Activated CD4-positive, alpha-beta memory T cell treated with anti-CD3 and anti-CD28 coated beads for 36 hours (primary cell): ENCODE results near the gene IMP4. TPM values are rescaled to one million over a fixed set of nuclear protein-coding genes. Genes with fewer than 3 reads are reported as not detected.
A peak's percentile ranks its signal among the peaks of the same experiment; 100 is the strongest.

Experiments
- CTCF ChIA-PET: fragments of 350-600 bp; sonication (Branson Sonifier 250); formaldehyde crosslinking; loops from one replicate; lab custom pipeline; 2021; ENCODE audit warnings: antibody characterized with exemption, inconsistent platforms; lab: Charles Lee
- POLR2A ChIA-PET: fragments of 350-600 bp; sonication (Branson Sonifier 250); formaldehyde crosslinking; loops from one replicate; lab custom pipeline; 2021; ENCODE audit warnings: antibody characterized with exemption; lab: Charles Lee
- DNase-seq: peaks from one replicate; pipeline ENCODE4 v3.0.0-alpha.2; 2020
- H3K27ac Mint-ChIP-seq: one replicate; pipeline ENCODE4 v1.8.0; 2021; ENCODE audit warnings: mixed read lengths
- H3K27me3 Mint-ChIP-seq: one replicate; pipeline ENCODE4 v1.8.0; 2021; ENCODE audit warnings: mixed read lengths
- H3K36me3 Mint-ChIP-seq: one replicate; pipeline ENCODE4 v1.8.0; 2021; ENCODE audit warnings: mixed read lengths
- H3K4me1 Mint-ChIP-seq: one replicate; pipeline ENCODE4 v1.8.0; 2021; ENCODE audit warnings: low read depth, mixed read lengths
- H3K4me3 Mint-ChIP-seq: one replicate; pipeline ENCODE4 v1.8.0; 2021; ENCODE audit warnings: mild to moderate bottlenecking, mixed read lengths
- H3K9me3 Mint-ChIP-seq: one replicate; pipeline ENCODE4 v1.8.0; 2021; ENCODE audit warnings: mixed read lengths
- intact Hi-C: fragments of 100-400 bp; cut with micrococcal nuclease; formaldehyde crosslinking; loops from one replicate; pipeline ENCODE4 v1.15.1; 2023
- total RNA-seq, 2 experiments: library from RNA; stranded (reverse); gene quantifications; one replicate each; pipeline ENCODE4 v1.2.3, GENCODE V29; 2021

The IMP4 gene
- total RNA-seq, 2 experiments from 2014 or later, result 125 to 128 TPM

DNA sequence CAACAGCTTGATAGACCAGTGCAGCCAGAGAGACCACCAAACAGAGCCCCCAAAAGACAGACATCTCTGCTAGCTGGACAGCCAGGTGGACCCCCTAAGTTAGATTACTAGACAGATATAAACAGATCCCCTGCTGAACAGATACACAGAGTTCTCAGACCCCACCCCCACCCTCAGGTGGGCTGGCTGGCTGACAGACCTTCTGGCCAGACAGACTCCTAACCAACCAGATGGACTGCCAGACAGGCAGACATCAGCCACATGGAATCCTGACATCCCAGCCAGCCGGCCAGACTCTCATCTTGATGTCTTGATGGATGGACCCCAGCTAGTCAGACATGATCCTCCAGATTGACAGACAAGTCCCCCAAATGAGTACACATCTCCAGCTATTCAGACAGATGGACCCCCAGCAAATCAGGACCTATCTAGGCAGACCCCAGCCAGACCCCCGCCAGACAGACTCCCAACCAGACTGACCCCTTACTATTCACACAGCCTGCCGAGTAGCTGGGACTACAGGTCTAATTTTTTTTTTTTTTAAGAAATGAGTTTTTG, 31.2 kb downstream of the IMP4 start:
- CTCF ChIA-PET, result interaction anchor here (1.0 to 1.9 kb wide), 7 partner anchors 11 to 424 kb away, joined by 3 to 11 read pairs (median 8); partner anchors contain the start of genes IMP4 and PTPN18
- Mint-ChIP-seq H3K4me1 (peaks cover 69% of the 10 kb centered on the region), H3K27me3 (no peaks in the 10 kb centered on the region), H3K27ac (peak overlapping the region; percentile 98), H3K36me3 (peaks cover 49% of the 10 kb centered on the region), H3K9me3 (no peaks in the 10 kb centered on the region), H3K4me3 (peak overlapping the region; percentile 87)
- intact Hi-C loops, result loop anchor here (5.0 kb wide), 2 partner anchors 353 to 718 kb away; partner anchors contain the start of genes FAM168B and GPR148
- POLR2A ChIA-PET, result interaction anchor here (1.6 kb wide), 1 partner anchor 32 kb away, joined by 22 read pairs; the partner anchor contains the start of gene IMP4
- no peak for DNase-seq

DNA sequence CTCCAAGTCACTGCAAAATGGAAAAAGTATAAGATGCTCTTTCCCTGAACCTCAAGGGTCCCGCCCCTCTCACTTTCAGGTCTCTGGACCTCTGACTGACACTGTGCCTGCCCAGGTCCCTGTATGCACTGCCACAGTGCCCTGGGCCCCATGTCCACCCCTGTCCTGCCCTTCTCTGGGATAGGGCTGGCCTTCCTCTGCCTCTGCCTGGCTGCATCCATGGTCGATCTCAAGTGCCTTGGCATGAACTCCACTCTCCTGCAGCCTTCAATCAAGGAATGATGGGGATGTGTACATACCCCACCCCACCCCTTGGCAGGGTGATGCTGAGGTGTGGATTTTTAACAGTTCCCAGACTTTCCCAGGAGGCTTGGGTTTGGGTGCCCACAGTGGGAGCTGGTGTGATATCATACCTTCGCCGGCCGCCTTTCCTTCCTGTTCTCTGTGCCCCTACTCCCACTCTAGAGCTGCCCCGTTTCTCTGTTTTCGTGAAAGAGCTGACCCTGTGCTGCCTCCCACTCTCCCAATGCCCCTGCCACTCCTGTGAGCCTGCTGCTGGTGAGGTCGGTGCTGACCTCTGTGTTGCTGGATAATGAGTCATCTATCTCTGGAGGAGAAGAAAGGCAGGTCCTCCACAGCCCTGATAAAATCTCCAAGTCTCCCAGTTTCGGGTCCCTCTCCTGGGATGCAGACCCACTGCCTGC, 32.0 kb downstream of the IMP4 start:
- POLR2A ChIA-PET, result no interaction called here
- Mint-ChIP-seq H3K27ac (no peak overlapping the region), H3K9me3 (no peaks in the 10 kb centered on the region), H3K4me1 (peaks cover 75% of the 10 kb centered on the region), H3K27me3 (no peaks in the 10 kb centered on the region), H3K36me3 (peaks cover 49% of the 10 kb centered on the region), H3K4me3 (no peak overlapping the region)
- DNase-seq, result no peak
- CTCF ChIA-PET, result no interaction called here
- intact Hi-C loops, result loop anchor here (5.0 kb wide), 2 partner anchors 353 to 718 kb away; partner anchors contain the start of genes FAM168B and GPR148

DNA sequence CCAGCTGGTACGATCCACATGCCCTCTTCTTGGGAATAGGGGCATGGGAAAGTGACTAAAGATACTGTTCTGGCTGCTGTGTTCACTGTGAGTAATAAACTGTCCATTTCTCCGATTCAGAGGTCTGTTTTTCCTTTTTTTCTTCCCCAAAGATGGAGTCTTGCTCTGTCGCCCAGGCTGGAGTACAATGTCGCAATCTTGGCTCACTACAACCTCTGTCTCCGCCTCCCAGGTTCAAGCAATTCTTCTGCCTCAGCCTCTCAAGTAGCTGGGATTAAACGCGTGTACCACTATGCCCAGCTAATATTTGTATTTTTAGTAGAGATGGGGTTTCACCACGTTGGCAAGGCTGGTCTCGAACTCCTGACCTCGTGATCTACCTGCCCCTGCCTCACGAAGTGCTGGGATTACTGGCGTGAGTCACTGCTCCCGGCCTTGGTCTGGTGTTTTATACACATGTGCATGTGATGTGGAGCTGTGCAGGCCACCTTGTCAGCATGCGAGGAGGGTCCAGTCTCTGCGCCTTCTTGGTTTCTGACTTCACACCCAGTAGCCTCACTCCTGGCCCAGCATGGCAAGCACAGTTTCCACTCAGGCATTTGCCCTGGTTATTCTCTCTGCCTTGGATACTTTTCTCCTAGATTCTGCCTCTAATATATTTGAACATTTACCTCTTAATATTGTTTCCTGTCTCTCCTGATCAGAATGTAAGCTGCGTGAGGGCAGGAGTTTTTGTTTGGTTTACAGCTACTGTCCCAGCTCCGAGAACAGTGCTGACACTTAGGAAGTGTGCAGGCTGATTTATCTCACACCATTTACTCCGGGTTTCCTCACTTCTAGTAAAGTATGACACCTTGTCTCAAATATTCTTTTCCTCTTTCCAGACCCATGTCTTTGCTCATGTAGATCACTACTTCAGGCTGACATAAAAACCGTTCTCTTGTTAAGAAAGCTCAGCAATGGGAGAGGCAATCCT, 32.9 kb downstream of the IMP4 start:
- Mint-ChIP-seq H3K27ac (peak overlapping the region; percentile 51), H3K4me3 (no peak overlapping the region)
- POLR2A ChIA-PET, result no interaction called here

DNA sequence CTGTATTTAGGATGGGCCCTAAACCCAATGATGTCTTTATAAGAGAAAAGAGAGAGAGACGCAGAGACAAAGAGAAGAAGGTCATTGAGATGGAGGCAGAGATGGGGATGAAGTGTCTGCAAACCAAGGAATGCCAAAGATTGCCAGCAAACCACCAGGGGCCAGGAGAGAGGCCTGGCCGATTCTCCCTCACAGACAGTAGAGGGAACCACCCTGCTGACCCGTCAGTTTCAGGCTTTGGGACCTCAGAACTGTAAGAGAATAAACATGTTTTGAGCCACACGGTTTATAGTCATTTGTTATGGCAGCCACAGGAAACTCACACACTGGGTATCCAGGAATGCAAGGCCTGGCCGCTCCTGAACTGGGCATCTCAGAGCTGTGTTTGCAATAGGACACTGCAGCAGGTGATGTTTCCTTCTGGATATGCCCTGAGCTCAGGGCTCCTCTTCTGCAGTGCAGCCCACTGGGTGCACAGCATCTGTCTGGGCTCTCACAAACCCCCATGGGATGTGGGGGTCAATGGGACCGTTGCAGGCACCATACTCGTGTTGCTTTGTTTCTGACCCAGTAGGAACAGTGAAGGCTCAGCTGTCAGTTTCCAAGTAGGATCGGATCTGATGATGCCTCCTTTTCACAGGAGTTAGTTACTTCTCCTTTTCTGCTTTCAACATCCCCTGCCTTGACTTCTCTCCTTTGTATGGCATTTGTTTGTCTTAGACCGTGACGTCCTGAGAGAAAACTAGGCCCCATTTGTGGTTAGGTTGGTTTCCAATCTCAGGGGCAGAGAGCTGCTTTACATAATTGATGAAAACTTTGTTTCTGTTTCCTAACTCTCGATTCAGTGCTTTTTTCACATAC, 34.0 kb downstream of the IMP4 start:
- Mint-ChIP-seq H3K4me1 (peaks cover 70% of the 10 kb centered on the region), H3K4me3 (no peak overlapping the region), H3K9me3 (no peaks in the 10 kb centered on the region), H3K27ac (peak overlapping the region; percentile 70), H3K36me3 (peaks cover 36% of the 10 kb centered on the region), H3K27me3 (no peaks in the 10 kb centered on the region)
- no peak for DNase-seq
- POLR2A ChIA-PET, result interaction anchor here (2.1 kb wide), 1 partner anchor 35 kb away, joined by 10 read pairs; the partner anchor contains the start of gene IMP4
- CTCF ChIA-PET, result interaction anchor here (1.0 kb wide), 2 partner anchors 13 to 14 kb away, joined by 3 read pairs; no protein-coding TSS in a partner anchor
- intact Hi-C loops, result no loop called here

More for the DNA sequence above, 32.9 kb downstream of the IMP4 start:
- no peak for DNase-seq
- CTCF ChIA-PET, result no interaction called here
- H3K9me3 Mint-ChIP-seq, result no peaks in the 10 kb centered on the region
- intact Hi-C loops, result no loop called here
- H3K36me3 Mint-ChIP-seq, result peaks cover 46% of the 10 kb centered on the region
- no peaks in the 10 kb centered on the region for H3K27me3 Mint-ChIP-seq
- peaks cover 76% of the 10 kb centered on the region for H3K4me1 Mint-ChIP-seq

DNA sequence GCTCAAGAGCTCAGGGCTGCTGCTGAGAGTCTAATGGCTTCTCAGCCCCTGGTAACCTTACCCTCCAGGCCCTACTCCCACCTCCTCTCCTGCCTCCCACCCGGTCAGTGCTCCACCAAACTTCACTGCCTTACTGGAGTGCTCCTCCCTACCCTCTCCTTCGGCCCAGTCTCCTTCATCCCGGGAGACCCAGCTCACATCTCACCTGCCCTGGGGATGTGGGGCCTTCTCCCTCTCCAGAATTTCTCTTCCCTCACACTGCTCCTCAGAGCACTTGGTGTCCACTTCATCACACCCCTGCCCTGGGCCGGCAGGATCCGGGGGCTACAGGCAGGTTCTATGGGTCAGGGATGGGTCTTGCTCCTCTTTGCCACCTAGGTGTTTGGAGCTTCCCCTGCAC, 34.8 kb downstream of the IMP4 start:
- H3K27ac Mint-ChIP-seq, result peak overlapping the region; percentile 70
- ChIA-PET CTCF (interaction anchor here (1.0 kb wide), 2 partner anchors 12 to 13 kb away, joined by 3 read pairs; no protein-coding TSS in a partner anchor), POLR2A (interaction anchor here (0.7 to 2.1 kb wide), 2 partner anchors 15 to 35 kb away, joined by 5 to 10 read pairs; partner anchors contain the start of gene IMP4)
- DNase-seq, result no peak
- no peaks in the 10 kb centered on the region for H3K27me3 Mint-ChIP-seq
- intact Hi-C loops, result no loop called here
- peaks cover 70% of the 10 kb centered on the region for H3K4me1 Mint-ChIP-seq
- H3K9me3 Mint-ChIP-seq, result no peaks in the 10 kb centered on the region
- H3K36me3 Mint-ChIP-seq, result peaks cover 35% of the 10 kb centered on the region
- no peak overlapping the region for H3K4me3 Mint-ChIP-seq

DNA sequence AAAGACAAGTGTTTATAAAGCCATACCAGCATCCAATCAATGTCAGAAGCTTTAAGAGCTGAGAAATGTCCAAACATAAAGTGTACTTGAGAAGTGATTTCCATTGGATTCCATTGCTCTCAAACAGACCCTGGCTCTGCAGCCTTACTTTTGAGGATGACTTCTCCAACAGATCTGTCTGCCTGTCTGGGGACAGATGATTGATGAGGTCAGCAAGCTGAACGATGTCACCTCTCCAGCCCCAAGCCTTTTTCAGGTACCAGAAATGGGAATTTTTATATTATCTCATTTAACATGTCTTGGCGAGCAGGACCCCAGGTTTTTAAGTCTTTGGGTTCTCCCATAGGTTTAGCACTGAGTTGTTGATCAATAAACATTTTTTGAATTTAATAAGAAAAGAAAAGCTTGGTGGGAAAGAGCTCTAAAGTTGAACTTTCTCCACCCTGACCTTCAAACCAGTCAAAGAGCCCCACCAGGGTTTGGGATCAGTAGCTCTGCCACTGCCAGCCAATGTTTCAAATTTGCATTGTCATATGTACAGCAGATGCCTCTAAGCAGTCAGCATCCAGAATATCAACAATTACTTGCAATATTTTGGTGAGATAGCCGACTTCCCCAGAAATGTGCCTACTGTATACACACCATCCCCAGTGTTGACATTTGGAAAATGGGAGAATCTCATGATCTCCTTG, 35.7 kb downstream of the IMP4 start:
- no peaks in the 10 kb centered on the region for H3K27me3 Mint-ChIP-seq
- no peak for DNase-seq
- H3K4me1 Mint-ChIP-seq, result peaks cover 66% of the 10 kb centered on the region
- peaks cover 35% of the 10 kb centered on the region for H3K36me3 Mint-ChIP-seq
- H3K9me3 Mint-ChIP-seq, result no peaks in the 10 kb centered on the region
- intact Hi-C loops, result no loop called here
- POLR2A ChIA-PET, result interaction anchor here (2.1 kb wide), 1 partner anchor 36 kb away, joined by 10 read pairs; the partner anchor contains the start of gene IMP4
- H3K27ac Mint-ChIP-seq, result no peak overlapping the region
- CTCF ChIA-PET, result interaction anchor here (0.6 to 1.4 kb wide), 2 partner anchors 12 to 448 kb away, joined by 3 read pairs; no protein-coding TSS in a partner anchor
- no peak overlapping the region for H3K4me3 Mint-ChIP-seq

DNA sequence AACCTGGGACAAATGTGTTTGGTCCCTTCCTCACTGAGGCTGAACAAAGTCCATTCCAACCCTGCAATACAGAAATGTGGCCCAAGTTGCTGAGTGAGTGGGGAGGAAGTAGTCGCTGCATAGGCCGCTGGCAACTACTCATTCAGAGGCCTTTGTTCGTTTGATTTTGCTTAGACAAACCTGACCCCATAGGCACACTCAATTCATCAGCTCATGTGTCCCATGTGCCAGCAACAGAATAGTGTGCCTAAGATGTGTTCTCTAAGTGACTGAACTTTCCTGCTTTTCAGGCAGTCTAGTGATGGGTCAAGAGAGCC, 36.2 kb downstream of the IMP4 start:
- Mint-ChIP-seq H3K27ac (no peak overlapping the region), H3K4me3 (no peak overlapping the region), H3K36me3 (peaks cover 30% of the 10 kb centered on the region), H3K4me1 (peaks cover 62% of the 10 kb centered on the region), H3K9me3 (no peaks in the 10 kb centered on the region), H3K27me3 (no peaks in the 10 kb centered on the region)
- ChIA-PET POLR2A (interaction anchor here (2.1 kb wide), 1 partner anchor 37 kb away, joined by 10 read pairs; the partner anchor contains the start of gene IMP4), CTCF (interaction anchor here (1.4 kb wide), 1 partner anchor 11 kb away, joined by 3 read pairs; no protein-coding TSS in a partner anchor)
- DNase-seq, result no peak
- intact Hi-C loops, result no loop called here

DNA sequence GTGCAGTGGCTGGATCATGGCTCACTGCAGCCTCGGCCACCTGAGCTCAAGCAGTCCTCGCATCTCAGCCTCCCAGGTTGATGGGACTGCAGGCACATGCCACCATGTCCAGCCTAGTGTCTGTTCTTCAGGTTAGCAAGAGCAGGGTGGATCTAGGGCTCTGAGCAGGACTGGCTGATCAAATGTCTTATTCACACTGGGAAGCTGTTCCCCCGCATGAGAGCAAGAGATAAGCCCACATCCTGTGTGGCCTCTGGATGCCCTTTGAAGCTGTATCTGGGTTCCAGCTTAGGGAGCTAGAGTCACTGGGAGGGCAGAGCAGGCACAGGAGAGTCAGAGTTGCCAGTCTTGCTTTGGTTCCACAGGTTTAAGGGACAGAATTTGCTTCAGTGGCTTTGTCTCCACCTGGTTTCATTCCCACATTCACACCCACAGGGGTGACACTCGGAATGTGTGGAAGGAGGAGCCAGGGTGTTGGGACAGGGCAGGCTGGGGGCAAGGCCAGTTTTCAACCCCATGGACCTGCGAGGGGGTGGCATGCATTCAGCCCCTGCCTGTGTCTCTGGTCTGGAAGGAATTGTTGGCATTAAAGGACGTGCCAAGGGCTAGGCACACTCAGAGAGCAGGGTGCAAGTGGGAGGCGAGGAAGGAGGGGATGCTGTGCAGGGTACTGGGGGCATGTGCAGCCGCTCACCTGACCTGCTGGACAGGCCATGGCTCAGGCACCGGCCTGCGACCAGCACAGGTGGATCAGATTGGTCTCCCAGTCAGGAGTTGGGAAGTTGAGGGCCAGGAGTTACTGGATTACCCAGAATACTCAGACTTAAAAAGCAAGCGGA, 37.6 kb downstream of the IMP4 start:
- H3K27me3 Mint-ChIP-seq, result no peaks in the 10 kb centered on the region
- H3K36me3 Mint-ChIP-seq, result peaks cover 17% of the 10 kb centered on the region
- POLR2A ChIA-PET, result interaction anchor here (1.1 kb wide), 1 partner anchor 9 kb away, joined by 3 read pairs; no protein-coding TSS in a partner anchor

DNA sequence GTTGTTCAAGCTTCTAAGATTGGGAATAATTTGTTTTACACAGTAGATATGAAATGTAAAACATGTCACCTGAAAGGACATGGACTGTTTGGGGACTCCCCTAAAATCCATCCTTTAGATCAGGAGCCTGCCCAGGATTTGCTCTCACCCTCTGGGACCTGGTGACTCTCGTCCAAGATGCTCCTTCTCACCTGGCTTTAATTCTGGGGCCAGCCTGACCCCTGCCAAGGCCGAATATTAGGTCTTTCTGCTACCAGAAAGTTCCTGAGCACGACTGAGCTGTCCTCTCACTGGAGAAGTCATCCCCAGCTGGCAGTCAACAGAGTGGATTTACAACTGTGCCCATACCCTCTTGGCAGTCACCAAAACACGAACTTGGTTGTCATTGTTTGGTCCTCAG, 38.4 kb downstream of the IMP4 start:
- POLR2A ChIA-PET, result interaction anchor here (1.4 kb wide), 1 partner anchor 8 kb away, joined by 4 read pairs; no protein-coding TSS in a partner anchor
- intact Hi-C loops, result no loop called here
- no peak overlapping the region for H3K4me3 Mint-ChIP-seq
- no peaks in the 10 kb centered on the region for H3K9me3 Mint-ChIP-seq
- DNase-seq, result no peak
- H3K4me1 Mint-ChIP-seq, result peaks cover 41% of the 10 kb centered on the region
- CTCF ChIA-PET, result no interaction called here
- no peaks in the 10 kb centered on the region for H3K27me3 Mint-ChIP-seq
- H3K27ac Mint-ChIP-seq, result no peak overlapping the region
- peaks cover 11% of the 10 kb centered on the region for H3K36me3 Mint-ChIP-seq

More for the DNA sequence above, 37.6 kb downstream of the IMP4 start:
- Mint-ChIP-seq H3K9me3 (no peaks in the 10 kb centered on the region), H3K4me1 (peaks cover 48% of the 10 kb centered on the region), H3K27ac (no peak overlapping the region), H3K4me3 (no peak overlapping the region)
- intact Hi-C loops, result no loop called here
- peak; percentile 56 for DNase-seq
- CTCF ChIA-PET, result interaction anchor here (1.4 kb wide), 1 partner anchor 10 kb away, joined by 3 read pairs; no protein-coding TSS in a partner anchor
